ENCODE results near the gene GALNT8.

DNA sequence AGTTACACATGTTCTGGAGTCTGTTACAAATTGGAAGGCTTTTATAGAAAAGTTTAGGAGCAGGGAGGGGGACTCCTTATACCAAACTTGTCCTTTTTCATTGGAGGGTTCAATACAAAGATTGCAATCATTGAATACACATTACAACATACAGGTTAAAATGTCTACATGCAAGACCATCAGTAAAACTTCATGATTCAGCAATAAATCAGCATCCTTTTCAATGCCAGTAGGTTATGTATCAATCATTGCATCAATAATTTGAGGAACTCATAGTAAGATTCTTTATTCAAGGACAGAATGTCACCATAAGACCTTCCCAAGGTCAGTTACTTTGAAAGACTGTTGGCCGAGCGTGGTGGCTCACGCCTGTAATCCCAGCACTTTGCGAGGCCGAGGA is 16.5 kb upstream of the GALNT8 start:
- TF ChIP-seq, protein P1, sequence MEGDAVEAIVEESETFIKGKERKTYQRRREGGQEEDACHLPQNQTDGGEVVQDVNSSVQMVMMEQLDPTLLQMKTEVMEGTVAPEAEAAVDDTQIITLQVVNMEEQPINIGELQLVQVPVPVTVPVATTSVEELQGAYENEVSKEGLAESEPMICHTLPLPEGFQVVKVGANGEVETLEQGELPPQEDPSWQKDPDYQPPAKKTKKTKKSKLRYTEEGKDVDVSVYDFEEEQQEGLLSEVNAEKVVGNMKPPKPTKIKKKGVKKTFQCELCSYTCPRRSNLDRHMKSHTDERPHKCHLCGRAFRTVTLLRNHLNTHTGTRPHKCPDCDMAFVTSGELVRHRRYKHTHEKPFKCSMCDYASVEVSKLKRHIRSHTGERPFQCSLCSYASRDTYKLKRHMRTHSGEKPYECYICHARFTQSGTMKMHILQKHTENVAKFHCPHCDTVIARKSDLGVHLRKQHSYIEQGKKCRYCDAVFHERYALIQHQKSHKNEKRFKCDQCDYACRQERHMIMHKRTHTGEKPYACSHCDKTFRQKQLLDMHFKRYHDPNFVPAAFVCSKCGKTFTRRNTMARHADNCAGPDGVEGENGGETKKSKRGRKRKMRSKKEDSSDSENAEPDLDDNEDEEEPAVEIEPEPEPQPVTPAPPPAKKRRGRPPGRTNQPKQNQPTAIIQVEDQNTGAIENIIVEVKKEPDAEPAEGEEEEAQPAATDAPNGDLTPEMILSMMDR (conservative IDR thresholded peaks at IDR 0.05; ENCODE audit: low read depth, low read length) = no peak
- TF ChIP-seq EZH2 (IDR thresholded peaks at IDR 0.05; ENCODE audit: borderline replicate concordance, low read depth, low read length, poor library complexity, severe bottlenecking) = no peak

Measured in A673 (cell line).